GM10266 (cell line): ENCODE data around the gene USP17L24.
"Not testable (repeated sequence)": the region's sequence is repeated elsewhere in the genome, so short reads cannot be mapped to it uniquely, and the experiment has no call there.

Experiments
- DNase-seq: peaks from one replicate; pipeline ENCODE4 v3.0.0; 2012; ENCODE audit errors: extremely low spot score

Gene USP17L24

GRCh38 chr4:9324865-9325264 lies at the start of gene USP17L24:
TSS of gene USP17L24 (plus strand) at chr4:9325165. CDS start at chr4:9325165, 0 bp downstream.
- not testable (repeated sequence) for DNase-seq

GRCh38 chr4:9324191-9324590 lies 774 bp upstream of the USP17L24 start:
- not testable (repeated sequence) for DNase-seq

GRCh38 chr4:9329611-9330010 lies 4.6 kb downstream of the USP17L24 start, which contains the start of gene USP17L25:
TSS of gene USP17L25 (plus strand) at chr4:9329911. CDS start at chr4:9329911, 0 bp downstream.
- DNase-seq: not testable (repeated sequence)

GRCh38 chr4:9334358-9334757 lies 9.4 kb downstream of the USP17L24 start, which contains the start of gene USP17L26:
TSS of gene USP17L26 (plus strand) at chr4:9334658. CDS start at chr4:9334658, 0 bp downstream.
- not testable (repeated sequence) for DNase-seq

GRCh38 chr4:9339103-9339502 lies 14.1 kb downstream of the USP17L24 start, which contains the start of gene USP17L5:
TSS of gene USP17L5 (plus strand) at chr4:9339403. CDS start at chr4:9339403, 0 bp downstream.
- not testable (repeated sequence) for DNase-seq

- not testable (repeated sequence) for DNase-seq
These were observed 18.9 kb downstream of the USP17L24 start, which contains the start of gene USP17L27 for GRCh38 chr4:9343848-9344247. TSS of gene USP17L27 (plus strand) at chr4:9344148. CDS start at chr4:9344148, 0 bp downstream.

- not testable (repeated sequence) for DNase-seq
These were observed 23.6 kb downstream of the USP17L24 start, which contains the start of gene USP17L28 for GRCh38 chr4:9348593-9348992. TSS of gene USP17L28 (plus strand) at chr4:9348893. CDS start at chr4:9348893, 0 bp downstream.

- DNase-seq: not testable (repeated sequence)
These were observed 25.9 kb downstream of the USP17L24 start for GRCh38 chr4:9350866-9351265.

GRCh38 chr4:9353338-9353737 lies 28.4 kb downstream of the USP17L24 start, which contains the start of gene USP17L29:
TSS of gene USP17L29 (plus strand) at chr4:9353638. CDS start at chr4:9353638, 0 bp downstream.
- not testable (repeated sequence) for DNase-seq

- not testable (repeated sequence) for DNase-seq
These were observed 37.9 kb downstream of the USP17L24 start, which contains the start of gene USP17L30 for GRCh38 chr4:9362829-9363228. TSS of gene USP17L30 (plus strand) at chr4:9363129. CDS start at chr4:9363129, 0 bp downstream.
